NCI-H2196 (cell line): ENCODE measurements around the gene RAB38.

Source experiments
- DNase-seq: peaks from one replicate; lab custom pipeline; 2025; ENCODE audit not compliant: unreplicated experiment; lab: John Stamatoyannopoulos, UW

RAB38 gene

GRCh38 chr11:88104408-88104807, 70.8 kb downstream of the RAB38 start:
- DNase-seq, result no peak

DNA sequence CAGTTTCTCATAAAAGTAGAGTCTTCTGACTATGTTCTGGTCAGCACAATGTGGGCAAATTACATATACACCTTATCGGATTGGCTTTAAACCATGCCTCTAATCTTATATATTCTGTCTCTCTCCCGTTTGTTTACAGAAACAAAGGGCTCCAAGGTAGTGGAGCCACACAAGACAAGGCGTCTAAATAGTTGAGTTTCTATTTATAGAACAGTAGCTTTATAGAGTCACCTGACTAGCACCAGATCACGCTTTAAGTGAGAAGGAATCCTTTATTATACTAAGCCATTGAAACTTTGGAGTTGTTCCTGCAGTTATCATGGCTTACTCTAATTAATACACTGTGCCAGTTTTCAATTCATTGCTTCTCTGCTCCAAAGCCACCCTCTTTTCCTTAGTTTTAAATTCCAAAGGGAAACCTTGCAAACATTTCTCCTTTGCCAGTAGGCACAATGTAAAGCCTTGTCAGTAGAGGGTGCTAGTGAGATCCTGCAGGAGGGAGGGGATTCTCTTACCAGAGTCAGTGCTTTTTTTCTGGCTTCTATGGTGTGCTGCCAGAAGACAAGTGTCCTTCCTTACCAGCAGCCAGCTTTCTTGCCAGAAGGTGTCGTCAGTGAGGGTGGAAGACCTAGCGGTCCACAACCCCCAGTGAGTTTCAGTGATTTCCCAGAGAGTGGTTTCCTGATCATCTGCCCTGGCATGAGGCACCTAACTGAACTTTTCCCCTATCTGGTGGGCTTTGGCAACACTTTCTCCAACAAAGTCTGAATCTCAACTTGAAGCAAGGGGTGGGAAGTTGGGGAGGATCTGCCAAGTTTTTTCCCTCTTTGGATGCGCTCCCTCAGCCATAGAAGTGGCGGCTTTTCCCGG, 71.7 kb downstream of the RAB38 start:
- DNase-seq, result peak; percentile 31

DNA sequence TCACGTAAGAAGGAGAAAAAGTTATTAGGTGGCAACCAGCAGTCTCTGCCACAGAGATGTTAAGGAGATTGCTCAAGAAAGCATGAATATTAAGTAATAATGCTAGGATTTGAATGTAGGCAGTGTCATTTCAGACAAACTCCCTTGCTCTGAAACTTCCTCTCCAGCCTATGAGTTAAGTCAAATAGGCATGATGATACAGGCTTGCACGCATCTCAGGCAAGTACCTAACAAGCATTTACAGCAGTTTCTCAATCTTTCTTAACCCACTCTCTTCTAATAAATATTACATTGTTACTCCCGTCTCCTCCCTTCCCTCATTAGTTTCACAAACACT, 72.7 kb downstream of the RAB38 start:
- DNase-seq, result no peak

- DNase-seq, result no peak
Measured at GRCh38 chr11:88101881-88102597, 73.2 kb downstream of the RAB38 start.

DNA sequence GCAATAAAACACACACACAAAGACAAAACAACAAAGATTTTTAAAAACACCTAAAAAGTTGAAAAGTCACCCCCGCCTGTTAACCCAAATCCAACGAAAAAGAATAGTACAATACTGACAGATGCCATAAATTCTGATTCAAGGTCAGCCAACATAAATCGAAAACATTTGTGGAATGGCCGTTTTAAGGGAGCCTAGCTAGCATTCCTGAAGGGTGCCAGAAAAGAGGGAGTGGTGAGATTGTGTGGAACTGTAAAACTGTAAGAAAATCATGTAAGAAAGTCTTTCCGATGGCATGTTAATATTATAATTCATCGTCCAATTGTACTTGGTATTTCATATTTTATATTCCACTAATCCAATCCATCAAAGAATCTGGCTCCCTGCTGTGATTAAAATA, 75.1 kb downstream of the RAB38 start:
- DNase-seq, result no peak

DNA sequence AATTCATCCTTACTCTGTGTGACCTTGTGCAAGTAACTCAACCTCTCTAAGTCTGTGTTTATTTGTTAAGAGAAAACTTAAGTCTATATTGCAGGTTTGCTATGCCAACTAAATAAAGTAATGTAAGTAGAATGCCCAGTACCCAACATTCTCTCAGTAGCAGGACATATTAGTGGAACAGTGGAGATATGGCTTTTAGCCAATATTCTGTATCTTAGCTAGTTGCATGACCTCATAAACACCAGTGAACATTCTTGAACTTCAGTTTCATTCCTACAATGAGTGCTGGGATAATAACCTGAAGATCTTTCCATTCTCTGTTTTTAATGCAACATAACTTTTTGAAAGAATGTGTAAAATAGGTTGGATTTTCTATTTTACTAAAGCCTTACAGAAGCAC, 77.0 kb downstream of the RAB38 start:
- DNase-seq, result no peak

DNA sequence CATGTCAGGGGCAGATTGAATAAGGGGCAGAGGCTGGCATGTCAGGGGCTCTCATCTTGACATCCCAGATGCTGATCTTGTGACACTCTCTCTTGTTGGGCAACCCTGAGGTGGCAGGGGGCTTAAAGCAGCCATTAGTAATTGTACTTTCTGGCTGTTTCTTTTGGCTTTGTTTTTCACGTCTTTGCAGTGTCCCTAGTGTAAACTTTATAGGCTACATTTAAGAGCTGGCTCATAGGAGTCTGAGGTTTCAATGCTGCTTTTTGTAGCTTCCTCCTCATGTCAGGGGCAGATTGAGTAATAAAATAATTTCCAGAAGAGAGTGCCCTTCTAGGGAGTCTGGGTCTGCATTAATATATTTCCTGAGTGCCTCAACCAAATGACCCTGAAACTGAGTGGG, 86.1 kb downstream of the RAB38 start:
- DNase-seq, result no peak

- DNase-seq, result no peak
Measured at GRCh38 chr11:88087337-88087736, 87.9 kb downstream of the RAB38 start.

GRCh38 chr11:88086297-88086696, 88.9 kb downstream of the RAB38 start:
- DNase-seq, result no peak

GRCh38 chr11:88070437-88070836, 104.8 kb downstream of the RAB38 start:
- no peak for DNase-seq

DNA sequence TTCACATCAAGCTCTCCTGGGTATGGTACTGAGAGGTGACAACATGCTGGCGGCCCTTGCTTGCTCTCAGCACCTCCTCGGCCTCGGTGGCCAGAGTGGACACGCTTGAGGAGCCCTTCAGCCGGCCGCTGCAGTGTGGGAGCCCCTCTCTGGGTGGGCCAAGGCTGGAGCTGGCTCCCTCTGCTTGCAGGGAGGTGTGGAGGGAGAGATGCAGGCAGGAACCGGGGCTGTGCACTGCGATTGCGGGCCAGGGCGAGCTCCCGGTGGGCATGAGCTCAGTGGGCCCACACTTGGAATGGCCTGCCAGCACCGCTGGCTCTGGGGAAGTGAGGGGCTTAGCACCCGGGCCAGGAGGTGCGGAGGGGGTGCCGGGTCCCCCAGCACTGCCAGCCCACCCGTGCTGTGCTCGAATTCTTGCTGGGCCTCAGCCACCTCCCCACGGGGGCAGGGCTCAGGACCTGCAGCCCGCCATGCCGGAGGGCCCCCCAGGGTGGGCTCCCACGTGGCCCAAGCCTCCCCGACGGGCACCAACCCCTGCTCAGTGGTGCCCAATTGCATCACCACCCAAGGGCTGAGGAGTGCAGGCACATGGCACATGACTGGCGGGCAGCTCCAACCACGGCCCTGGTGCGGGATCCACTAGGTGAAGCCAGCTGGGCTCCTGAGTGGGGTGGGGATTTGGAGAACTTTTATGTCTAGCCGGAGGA, 106.2 kb downstream of the RAB38 start:
- DNase-seq, result no peak

DNA sequence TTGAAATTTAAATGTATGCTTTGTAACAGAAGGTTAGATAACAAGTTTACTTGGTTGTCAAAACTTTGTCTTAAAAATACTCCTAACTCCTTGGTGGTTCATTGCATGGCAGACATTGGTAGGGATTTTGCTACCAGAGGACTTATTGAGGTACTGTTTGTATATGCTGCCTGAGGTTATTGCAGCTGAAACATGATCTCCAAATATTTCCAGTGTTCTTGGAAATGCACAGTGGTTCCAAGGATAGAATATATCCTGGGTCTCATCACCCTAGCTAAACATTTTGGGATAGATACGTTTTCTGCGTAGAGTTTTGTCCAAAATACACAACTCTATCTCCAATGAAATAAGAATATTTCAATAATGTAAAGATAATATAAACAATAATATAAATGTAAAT, 109.2 kb downstream of the RAB38 start:
- DNase-seq, result no peak

DNA sequence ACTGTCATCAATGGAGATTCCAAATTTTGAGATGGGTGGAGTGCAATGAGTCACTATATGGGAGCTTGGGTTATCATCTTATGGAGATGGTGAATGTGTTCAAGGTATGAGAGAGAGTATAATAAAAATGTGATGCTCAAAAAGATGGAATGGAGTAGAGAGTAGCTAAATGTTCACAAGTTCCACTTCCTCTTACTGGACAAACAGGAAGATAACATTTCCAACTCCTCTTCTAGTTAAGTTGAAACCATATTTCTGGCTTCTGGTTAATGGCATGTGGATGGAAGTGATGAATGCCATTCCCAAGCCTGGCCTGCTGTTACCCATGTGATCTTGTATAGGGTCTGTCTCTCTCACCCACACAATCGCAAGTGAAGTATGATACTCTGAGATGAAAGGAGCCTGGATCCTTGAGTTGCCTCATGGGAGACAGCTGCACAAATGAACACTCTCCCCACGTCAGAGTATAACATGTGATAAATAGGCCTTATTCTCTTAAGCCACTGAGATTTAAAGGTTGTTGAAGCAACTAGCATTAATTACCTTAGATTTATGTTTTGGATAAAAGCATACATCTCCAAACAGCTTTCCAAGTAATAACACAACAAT, 111.0 kb downstream of the RAB38 start:
- no peak for DNase-seq
